K562 (cell line): ENCODE data around the gene IL23A. TPM values are rescaled to one million over a fixed set of nuclear protein-coding genes. Genes with fewer than 3 reads are reported as not detected.

Source experiments
- ATAC-seq: fragments of 200-7000 bp; cut with Tn5 transposase; 3 replicates; pipeline ENCODE4 v1.9.1; 2020; ENCODE audit warnings: moderate library complexity
- BruUV-seq: library from RNA; stranded (reverse); fragments of 400-500 nt; replicated peaks from 2 replicates; lab custom pipeline; 2021; lab: Mats Ljungman, UMichigan
- CTCF ChIA-PET: fragments of 300-600 bp; formaldehyde crosslinking; extraction: SDS; loops from one replicate; lab custom pipeline; 2021; ENCODE audit warnings: low intra/inter-chr PET ratio; lab: Yijun Ruan, JAX
- POLR2A ChIA-PET: fragments of 300-600, 350-650 bp; sonication (Branson Sonifier 250); formaldehyde crosslinking; extraction: SDS; loops from one replicate; lab custom pipeline; 2021; ENCODE audit warnings: antibody characterized with exemption, inconsistent platforms; lab: Yijun Ruan, JAX
- DNase-seq, 4 experiments: peaks; one replicate each; pipeline versions ENCODE4 v3.0.0 to v3.0.0-alpha.2; 2011 to 2018; ENCODE audit warnings: low spot score in 3 of 4, mixed read lengths in 3 of 4; ENCODE audit errors: extremely low read depth in 1 of 4
- FAIRE-seq: peaks from 2 replicates; lab custom pipeline; 2011; peaks lifted over from hg19 to GRCh38; lab: Jason Lieb, UNC
- H2AFZ ChIP-seq: 2 replicates; pipeline ENCODE4 v1.6.0; 2011; ENCODE audit warnings: low read depth, low read length, control low read depth, inconsistent platforms
- H3K27ac ChIP-seq: fragments of 200-600 bp; 3 replicates; pipeline ENCODE4 v1.8.0; 2011; ENCODE audit warnings: low read depth, mild to moderate bottlenecking, control low read depth, inconsistent platforms, low read length, moderate library complexity, mixed read lengths; ENCODE audit errors: extremely low read depth
- H3K27me3 ChIP-seq, 2 experiments: fragments of 300-600 bp in 1 of 2; 2 replicates in 1 of 2; 3 replicates in 1 of 2; pipeline versions ENCODE4 v1.6.0 to v1.8.0; 2011; ENCODE audit warnings: inconsistent platforms in 2 of 2, low read length in 2 of 2, mild to moderate bottlenecking in 1 of 2, mixed read lengths in 1 of 2, moderate library complexity in 1 of 2; ENCODE audit not compliant: control insufficient read depth in 2 of 2, insufficient read depth in 2 of 2
- H3K36me3 ChIP-seq: fragments of 300-600 bp; 3 replicates; pipeline ENCODE4 v1.8.0; 2011; ENCODE audit warnings: mild to moderate bottlenecking, low read length, inconsistent platforms; ENCODE audit not compliant: control insufficient read depth, insufficient read depth
- H3K4me1 ChIP-seq, 2 experiments: fragments of 200-600 bp in 1 of 2; replicated peaks in 1 of 2; 2 replicates in 1 of 2; 3 replicates in 1 of 2; pipeline versions ENCODE4 v1.5.1 to v1.8.0; 2011; ENCODE audit warnings: inconsistent platforms in 2 of 2, low read length in 2 of 2, mild to moderate bottlenecking in 1 of 2, mixed read lengths in 1 of 2, moderate library complexity in 1 of 2; ENCODE audit not compliant: control insufficient read depth in 2 of 2, insufficient read depth in 2 of 2
- H3K4me2 ChIP-seq: 2 replicates; pipeline ENCODE4 v1.6.1; 2011; ENCODE audit warnings: low read length, control low read depth, inconsistent platforms, mixed read lengths; ENCODE audit not compliant: insufficient read depth
- H3K4me3 ChIP-seq: fragments of 200-600 bp; sonication (generic), shearing (Covaris generic); 2 replicates; pipeline ENCODE4 v1.5.1; 2016; ENCODE audit warnings: control low read depth, inconsistent platforms
- H3K79me2 ChIP-seq: fragments of 200-600 bp; 3 replicates; pipeline ENCODE4 v1.8.0; 2011; ENCODE audit warnings: low read length, inconsistent platforms; ENCODE audit not compliant: control insufficient read depth, insufficient read depth
- H3K9ac ChIP-seq, 2 experiments: 2 replicates each; pipeline versions ENCODE4 v1.6.0 to v1.6.1; 2011; ENCODE audit warnings: low read depth in 2 of 2, low read length in 2 of 2, control low read depth in 1 of 2, inconsistent platforms in 1 of 2, mild to moderate bottlenecking in 1 of 2, mixed read lengths in 1 of 2; ENCODE audit not compliant: insufficient read depth in 1 of 2
- H3K9me1 ChIP-seq: one replicate; pipeline ENCODE4 v1.6.0; 2011; ENCODE audit warnings: inconsistent platforms, mild to moderate bottlenecking, low read length, moderate library complexity; ENCODE audit not compliant: control insufficient read depth, insufficient read depth
- H3K9me3 ChIP-seq: replicated peaks from 2 replicates; pipeline ENCODE4 v1.5.1; 2011; ENCODE audit warnings: low read depth, low read length, inconsistent platforms; ENCODE audit not compliant: control insufficient read depth, insufficient read depth
- H4K20me1 ChIP-seq: replicated peaks from 2 replicates; pipeline ENCODE4 v1.6.1; 2011; ENCODE audit warnings: low read length, inconsistent platforms, mixed read lengths; ENCODE audit not compliant: control insufficient read depth, insufficient read depth
- ASH1L ChIP-seq: fragments of 450-650 bp; IDR thresholded peaks from 2 replicates; pipeline ENCODE4 v1.6.1; 2018; ENCODE audit warnings: borderline replicate concordance, mild to moderate bottlenecking, low read depth; ENCODE audit not compliant: partially characterized antibody
- ATF7 ChIP-seq: fragments of 450-650 bp; IDR thresholded peaks from 2 replicates; pipeline ENCODE4 v1.7.1; 2014; ENCODE audit warnings: mild to moderate bottlenecking, moderate library complexity
- BRF1 ChIP-seq: IDR thresholded peaks from 3 replicates; pipeline ENCODE4 v1.6.1; 2011; ENCODE audit warnings: borderline replicate concordance, mild to moderate bottlenecking; ENCODE audit not compliant: insufficient read length; ENCODE audit errors: extremely low read depth
- FOS ChIP-seq: IDR thresholded peaks from 3 replicates; pipeline ENCODE4 v1.6.1; 2011; ENCODE audit not compliant: insufficient read length; ENCODE audit errors: extremely low read depth
- FOXK2 ChIP-seq, 2 experiments: fragments of 450-650 bp; IDR thresholded peaks in 1 of 2; conservative IDR thresholded peaks in 1 of 2; 2 replicates each; pipeline ENCODE4 v1.6.1; 2016; ENCODE audit warnings: low read depth in 2 of 2, mild to moderate bottlenecking in 1 of 2
- HDAC8 ChIP-seq: fragments of 450-650 bp; IDR thresholded peaks from 2 replicates; pipeline ENCODE4 v1.6.1; 2016; ENCODE audit warnings: mild to moderate bottlenecking, missing genetic modification characterization, moderate library complexity, missing compliant biosample characterization
- HINFP ChIP-seq: fragments of 450-650 bp; conservative IDR thresholded peaks from 2 replicates; pipeline ENCODE4 v1.6.1; 2016; ENCODE audit warnings: missing genetic modification characterization, low read depth, mild to moderate bottlenecking, control low read depth, missing compliant biosample characterization
- IRF2 ChIP-seq: sonication (generic); formaldehyde crosslinking; IDR thresholded peaks from 2 replicates; pipeline ENCODE4 v1.8.1; 2022; ENCODE audit warnings: mild to moderate bottlenecking, missing genetic modification reagents
- KLF6 ChIP-seq: fragments of 250-450 bp; sonication (Bioruptor Pico); IDR thresholded peaks from 2 replicates; pipeline ENCODE4 v1.4.0; 2020; ENCODE audit warnings: mild to moderate bottlenecking, moderate library complexity, borderline replicate concordance
- MCM3 ChIP-seq: fragments of 450-650 bp; IDR thresholded peaks from 2 replicates; pipeline ENCODE4 v1.6.1; 2016
- MYBL2 ChIP-seq, 2 experiments: fragments of 450-650 bp in 1 of 2; sonication (generic) in 1 of 2; formaldehyde crosslinking in 1 of 2; IDR thresholded peaks; 2 replicates each; pipeline versions ENCODE4 v1.6.1 to v1.8.1; 2017 to 2022; ENCODE audit warnings: borderline replicate concordance in 1 of 2, inconsistent platforms in 1 of 2, low read depth in 1 of 2, mild to moderate bottlenecking in 1 of 2, missing genetic modification reagents in 1 of 2, moderate library complexity in 1 of 2
- PHB2 ChIP-seq: fragments of 450-650 bp; IDR thresholded peaks from 2 replicates; pipeline ENCODE4 v1.6.1; 2017; ENCODE audit warnings: low read depth
- SMAD1 ChIP-seq: fragments of 150-350 bp; IDR thresholded peaks from 2 replicates; pipeline ENCODE4 v1.6.1; 2014; ENCODE audit warnings: low read length, low read depth; ENCODE audit not compliant: partially characterized antibody
- TFAM ChIP-seq: fragments of 250-450 bp; sonication (Bioruptor Pico); conservative IDR thresholded peaks from 2 replicates; pipeline ENCODE4 v1.5.0; 2021; ENCODE audit warnings: mild to moderate bottlenecking, moderate library complexity
- THRAP3 ChIP-seq: fragments of 450-650 bp; IDR thresholded peaks from 2 replicates; pipeline ENCODE4 v1.6.1; 2016; ENCODE audit warnings: mild to moderate bottlenecking, inconsistent platforms, borderline replicate concordance
- THRB ChIP-seq: fragments of 450-650 bp; formaldehyde crosslinking; conservative IDR thresholded peaks from 2 replicates; pipeline ENCODE4 v1.4.0; 2022; ENCODE audit warnings: mild to moderate bottlenecking, missing genetic modification characterization
- ZFX ChIP-seq: sonication (generic); formaldehyde crosslinking; IDR thresholded peaks from 2 replicates; pipeline ENCODE4 v1.8.0; 2022; ENCODE audit warnings: mild to moderate bottlenecking, missing genetic modification reagents, moderate library complexity
- ZNF263 ChIP-seq: sonication (generic); formaldehyde crosslinking; IDR thresholded peaks from 2 replicates; pipeline ENCODE4 v1.8.0; 2022; ENCODE audit warnings: mild to moderate bottlenecking, missing genetic modification reagents, borderline replicate concordance
- ZNF696 ChIP-seq: fragments of 250-450 bp; sonication (Bioruptor Pico); conservative IDR thresholded peaks from 2 replicates; pipeline ENCODE4 v1.4.0; 2020; ENCODE audit warnings: mild to moderate bottlenecking, moderate library complexity
- ZNF75A ChIP-seq: fragments of 450-650 bp; formaldehyde crosslinking; IDR thresholded peaks from 2 replicates; pipeline ENCODE4 v1.4.0; 2020; ENCODE audit warnings: mild to moderate bottlenecking
- WGBS: fragments of 100-300 bp; shearing (Covaris generic); methylation state at CpG from one replicate; pipeline ENCODE4 v1.1.6; 2016; ENCODE audit warnings: low coverage, mixed read lengths; ENCODE audit not compliant: insufficient coverage; ENCODE audit errors: missing lambda C conversion rate; 5-methylcytosine and 5-hydroxymethylcytosine counted together
- in situ Hi-C: fragments of 300-500 bp; cut with MboI; formaldehyde crosslinking; loops from 4 replicates; pipeline ENCODE4 v1.15.0; 2018; ENCODE audit warnings: inconsistent platforms, mixed read lengths
- intact Hi-C: fragments of 100-400 bp; cut with micrococcal nuclease; formaldehyde crosslinking; loops from 2 replicates; pipeline ENCODE4 v1.14.2; 2022
- polyA plus RNA-seq, 8 experiments: library from polyadenylated mRNA; depleted of rRNA in 4 of 8; stranded (reverse) in 5 of 8; unstranded in 3 of 8; fragments of >200 nt; fragmentation: Nextera tagmentation in 2 of 8; fragmentation: Illumina TruSeq in 1 of 8; extraction: Ambion mirVana in 2 of 8; extraction: Trizol in 1 of 8; gene quantifications; 2 replicates each; pipeline versions ENCODE4 v1.2.1 to v1.2.3, GENCODE V29; 2011 to 2014; ENCODE audit warnings: inconsistent platforms in 1 of 8, missing spikeins in 1 of 8
- total RNA-seq, 7 experiments: library from RNA; depleted of rRNA in 6 of 7; stranded (reverse); fragments of >200 nt in 6 of 7; fragmentation: Illumina TruSeq in 2 of 7; extraction: Trizol in 2 of 7; gene quantifications; 2 replicates each; pipeline versions ENCODE4 v1.2.1 to v1.2.3, GENCODE V29; 2011 to 2021; ENCODE audit warnings: low replicate concordance in 1 of 7

The IL23A gene
- total and polyA plus RNA-seq, 9 of the 15 experiments (the other 6 are each of a cell fraction or from before 2014, with no cell fraction given) = 4.4 to 37.2 (median 9.6) TPM

GRCh38 chr12:56315249-56315621 is 23.4 kb upstream of the IL23A start:
- peak overlapping the region; percentile 87 for H2AFZ ChIP-seq
- TF ChIP-seq MCM3 (no peak), ZFX (peak; percentile 70), SMAD1 (no peak), ZNF263 (CRISPR knock-in tag) (no peak), THRB (no peak), PHB2 (no peak), HINFP (tag) (no peak), TFAM (no peak), IRF2 (CRISPR knock-in tag) (no peak), BRF1 (no peak), FOS (no peak), ATF7 (no peak), ZNF696 (CRISPR knock-in tag) (no peak), FOXK2 (conservative IDR thresholded peaks at IDR 0.05 in 1 of 2, IDR thresholded peaks at IDR 0.05 in 1 of 2; ENCODE audit: low read depth in 2 of 2) (no peak), ZNF75A (CRISPR knock-in tag) (no peak), ASH1L (no peak), MYBL2 (IDR thresholded peaks at IDR 0.05; ENCODE audit: low read depth) (no peak), MYBL2 (CRISPR knock-in tag; IDR thresholded peaks at IDR 0.05; ENCODE audit: borderline replicate concordance) (no peak), KLF6 (CRISPR knock-in tag) (no peak), THRAP3 (no peak), HDAC8 (tag) (no peak)

More at GRCh38 chr12:56315249-56315621, 23.4 kb upstream of the IL23A start:
- peaks cover 55% of the 10 kb centered on the region for H3K36me3 ChIP-seq
- H3K27me3 ChIP-seq = no peaks in the 10 kb centered on the region
- ChIA-PET POLR2A (interaction anchor here (0.7 to 4.2 kb wide), 13 partner anchors 8 to 149 kb away, joined by 3 to 26 read pairs (median 4); partner anchors contain the start of genes IL23A and PAN2), CTCF (no interaction called here)
- 0% methylated on average over 11 of the region's 11 CpGs for WGBS
- peaks cover 19% of the 10 kb centered on the region for H3K79me2 ChIP-seq
- FAIRE-seq (no peak), ATAC-seq (peak; percentile 15), DNase-seq (peak; percentile 22 to 35 (median 28))
- no peaks in the 10 kb centered on the region for H3K9me1 ChIP-seq
- peaks cover 11% of the 10 kb centered on the region in 2 experiments; a peak in 4 of 5 replicates for H3K4me1 ChIP-seq
- H3K27ac ChIP-seq = peak overlapping the region; percentile 77
- TSS peak; percentile 82 for BruUV-seq
- no peaks in the 10 kb centered on the region for H4K20me1 ChIP-seq
- intact Hi-C loops (loop anchor here (1.0 to 5.0 kb wide), 2 partner anchors 62 to 125 kb away; no protein-coding TSS in a partner anchor), in situ Hi-C loops (no loop called here)
- peak overlapping the region; percentile 90 for H3K4me2 ChIP-seq
- peak overlapping the region; percentile 85 to 98 for H3K9ac ChIP-seq
- H3K9me3 ChIP-seq = no peaks in the 10 kb centered on the region
- peak overlapping the region; percentile 72 for H3K4me3 ChIP-seq
